ENCODE data around the gene MAMDC2.

The MAMDC2 gene

GRCh38 chr9:70043689-70044489 lies at the start of gene MAMDC2:
TSS of gene MAMDC2 (plus strand) at chr9:70043848. CDS start at chr9:70044198, 350 bp downstream.
- TF ChIP-seq CTCF (IDR thresholded peaks at IDR 0.05; ENCODE audit: low read depth, low read length), result no peak
- H3K4me3 ChIP-seq (ENCODE audit: low read depth, low read length), result peak within 1 kb of the TSS; percentile 56

- TF ChIP-seq CTCF (IDR thresholded peaks at IDR 0.05; ENCODE audit: low read depth, low read length), result no peak
- H3K4me3 ChIP-seq (ENCODE audit: low read depth, low read length), result no peak overlapping the region
Observed at GRCh38 chr9:69995846-69996245, 47.8 kb upstream of the MAMDC2 start.

GRCh38 chr9:69996967-69997366 lies 46.7 kb upstream of the MAMDC2 start:
- no peak for TF ChIP-seq CTCF (IDR thresholded peaks at IDR 0.05; ENCODE audit: low read depth, low read length)
- H3K4me3 ChIP-seq (ENCODE audit: low read depth, low read length), result no peak overlapping the region

GRCh38 chr9:69997524-69997923 lies 46.1 kb upstream of the MAMDC2 start:
- H3K4me3 ChIP-seq (ENCODE audit: low read depth, low read length), result no peak overlapping the region
- no peak for TF ChIP-seq CTCF (IDR thresholded peaks at IDR 0.05; ENCODE audit: low read depth, low read length)

GRCh38 chr9:69999315-69999714 lies 44.3 kb upstream of the MAMDC2 start:
- no peak for TF ChIP-seq CTCF (IDR thresholded peaks at IDR 0.05; ENCODE audit: low read depth, low read length)
- H3K4me3 ChIP-seq (ENCODE audit: low read depth, low read length), result no peak overlapping the region

- no peak for TF ChIP-seq CTCF (IDR thresholded peaks at IDR 0.05; ENCODE audit: low read depth, low read length)
- no peak overlapping the region for H3K4me3 ChIP-seq (ENCODE audit: low read depth, low read length)
Observed at GRCh38 chr9:70000469-70000868, 43.2 kb upstream of the MAMDC2 start.

- no peak for TF ChIP-seq CTCF (IDR thresholded peaks at IDR 0.05; ENCODE audit: low read depth, low read length)
- H3K4me3 ChIP-seq (ENCODE audit: low read depth, low read length), result no peak overlapping the region
Observed at GRCh38 chr9:70003901-70004714, 39.5 kb upstream of the MAMDC2 start.
